Measurements from ENCODE around the gene KRTAP10-4.

Gene KRTAP10-4

DNA sequence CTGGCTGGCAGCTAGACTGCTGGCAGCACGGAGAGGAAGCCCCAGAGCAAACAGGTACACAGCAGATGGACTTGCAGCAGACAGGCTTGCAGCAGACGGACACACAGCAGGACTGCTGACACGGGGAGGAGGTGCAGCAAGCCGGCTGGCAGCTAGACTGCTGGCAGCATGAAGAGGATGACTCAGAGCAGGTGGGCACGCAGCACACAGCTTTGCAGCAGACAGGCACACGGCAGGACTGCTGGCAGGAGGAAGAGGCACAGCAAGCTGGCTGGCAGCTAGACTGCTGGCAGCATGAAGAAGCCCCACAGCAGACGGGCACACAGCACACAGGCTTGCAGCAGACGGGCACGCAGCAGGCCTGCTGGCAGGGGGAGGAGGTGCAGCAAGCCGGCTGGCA lies 22.7 kb upstream of the KRTAP10-4 start:
- Histone ChIP-seq H3K27me3 (ENCODE audit: control insufficient read depth, low read length) (no peaks in the 10 kb centered on the region), H3F3A (ENCODE audit: control insufficient read depth, insufficient read depth) (no peaks in the 10 kb centered on the region), H4K20me1 (ENCODE audit: control insufficient read depth, insufficient read depth, low read depth, low read length) (no peaks in the 10 kb centered on the region), H3K4me3 (ENCODE audit: low read length) (no peak overlapping the region), H3K79me2 (ENCODE audit: control insufficient read depth, low read length) (no peaks in the 10 kb centered on the region), H3K36me3 (ENCODE audit: control insufficient read depth, low read length) (no peaks in the 10 kb centered on the region), H3K27ac (ENCODE audit: low read depth, low read length) (no peak overlapping the region), H3K4me2 (ENCODE audit: low read length) (no peak overlapping the region), H3K9me2 (replicated peaks; ENCODE audit: control insufficient read depth, low read length) (no peaks in the 10 kb centered on the region), H3K4me1 (ENCODE audit: control insufficient read depth, low read length) (peaks cover 9% of the 10 kb centered on the region), H3K9me3 (ENCODE audit: control insufficient read depth, insufficient read depth, low read length) (peaks cover 15% of the 10 kb centered on the region)
- TF ChIP-seq, protein P1, sequence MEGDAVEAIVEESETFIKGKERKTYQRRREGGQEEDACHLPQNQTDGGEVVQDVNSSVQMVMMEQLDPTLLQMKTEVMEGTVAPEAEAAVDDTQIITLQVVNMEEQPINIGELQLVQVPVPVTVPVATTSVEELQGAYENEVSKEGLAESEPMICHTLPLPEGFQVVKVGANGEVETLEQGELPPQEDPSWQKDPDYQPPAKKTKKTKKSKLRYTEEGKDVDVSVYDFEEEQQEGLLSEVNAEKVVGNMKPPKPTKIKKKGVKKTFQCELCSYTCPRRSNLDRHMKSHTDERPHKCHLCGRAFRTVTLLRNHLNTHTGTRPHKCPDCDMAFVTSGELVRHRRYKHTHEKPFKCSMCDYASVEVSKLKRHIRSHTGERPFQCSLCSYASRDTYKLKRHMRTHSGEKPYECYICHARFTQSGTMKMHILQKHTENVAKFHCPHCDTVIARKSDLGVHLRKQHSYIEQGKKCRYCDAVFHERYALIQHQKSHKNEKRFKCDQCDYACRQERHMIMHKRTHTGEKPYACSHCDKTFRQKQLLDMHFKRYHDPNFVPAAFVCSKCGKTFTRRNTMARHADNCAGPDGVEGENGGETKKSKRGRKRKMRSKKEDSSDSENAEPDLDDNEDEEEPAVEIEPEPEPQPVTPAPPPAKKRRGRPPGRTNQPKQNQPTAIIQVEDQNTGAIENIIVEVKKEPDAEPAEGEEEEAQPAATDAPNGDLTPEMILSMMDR (IDR thresholded peaks at IDR 0.05; ENCODE audit: low read depth, low read length, poor library complexity, severe bottlenecking) = no peak
- TF ChIP-seq EZH2phosphoT487 (IDR thresholded peaks at IDR 0.05; ENCODE audit: borderline replicate concordance, low read length) = no peak

DNA sequence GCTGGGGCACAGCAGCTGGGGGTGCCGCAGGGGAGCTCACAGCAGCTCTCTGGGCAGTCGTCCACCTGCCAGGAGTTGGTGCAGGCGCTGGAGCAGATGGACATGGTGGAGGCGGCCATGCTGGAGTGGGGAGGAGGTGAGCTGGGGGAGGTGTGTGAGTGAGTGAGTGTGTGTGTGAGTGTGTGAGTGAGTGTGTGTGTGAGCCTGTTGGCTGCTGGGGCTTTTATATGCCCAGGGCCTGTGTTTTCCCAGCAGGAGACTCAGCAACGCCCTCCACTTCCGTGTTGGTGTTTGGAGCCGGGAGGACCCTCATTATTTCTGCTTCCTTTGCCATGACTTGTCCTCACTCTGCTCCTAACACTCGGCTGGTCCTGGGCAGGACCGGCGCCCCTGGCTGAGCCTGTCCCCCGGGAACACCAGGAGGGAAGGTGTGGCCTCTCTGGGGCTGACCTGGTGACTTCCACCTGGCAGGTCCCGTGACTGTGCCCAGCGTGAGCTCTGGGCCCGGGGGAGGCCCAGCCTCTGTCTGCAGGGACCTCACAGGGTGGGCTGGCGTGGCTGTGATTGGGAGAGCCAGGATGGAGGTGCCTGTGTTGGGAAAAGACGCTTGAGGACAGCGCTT lies 22.1 kb upstream of the KRTAP10-4 start, which contains the start of gene KRTAP10-2:
TSS of gene KRTAP10-2 (minus strand) at position 166 of the 622 bp plus-strand sequence. CDS start at position 119, 47 bp downstream.
- H4K20me1 ChIP-seq (ENCODE audit: control insufficient read depth, insufficient read depth, low read depth, low read length) = no peaks in the 10 kb centered on the region
- no peaks in the 10 kb centered on the region for H3K79me2 ChIP-seq (ENCODE audit: control insufficient read depth, low read length)
- no peak within 1 kb of the TSS for H3K4me3 ChIP-seq (ENCODE audit: low read length)
- TF ChIP-seq, protein P1 (IDR thresholded peaks at IDR 0.05; ENCODE audit: low read depth, low read length, poor library complexity, severe bottlenecking) = no peak
- no peak for TF ChIP-seq EZH2phosphoT487 (IDR thresholded peaks at IDR 0.05; ENCODE audit: borderline replicate concordance, low read length)
- H3K27me3 ChIP-seq (ENCODE audit: control insufficient read depth, low read length) = no peaks in the 10 kb centered on the region
- H3F3A ChIP-seq (ENCODE audit: control insufficient read depth, insufficient read depth) = no peaks in the 10 kb centered on the region
- no peak within 1 kb of the TSS for H3K4me2 ChIP-seq (ENCODE audit: low read length)
- H3K36me3 ChIP-seq (ENCODE audit: control insufficient read depth, low read length) = no peaks in the 10 kb centered on the region
- H3K27ac ChIP-seq (ENCODE audit: low read depth, low read length) = no peak within 1 kb of the TSS
- no peaks in the 10 kb centered on the region for H3K9me2 ChIP-seq (replicated peaks; ENCODE audit: control insufficient read depth, low read length)
- peaks cover 9% of the 10 kb centered on the region for H3K4me1 ChIP-seq (ENCODE audit: control insufficient read depth, low read length)
- H3K9me3 ChIP-seq (ENCODE audit: control insufficient read depth, insufficient read depth, low read length) = peaks cover 13% of the 10 kb centered on the region

DNA sequence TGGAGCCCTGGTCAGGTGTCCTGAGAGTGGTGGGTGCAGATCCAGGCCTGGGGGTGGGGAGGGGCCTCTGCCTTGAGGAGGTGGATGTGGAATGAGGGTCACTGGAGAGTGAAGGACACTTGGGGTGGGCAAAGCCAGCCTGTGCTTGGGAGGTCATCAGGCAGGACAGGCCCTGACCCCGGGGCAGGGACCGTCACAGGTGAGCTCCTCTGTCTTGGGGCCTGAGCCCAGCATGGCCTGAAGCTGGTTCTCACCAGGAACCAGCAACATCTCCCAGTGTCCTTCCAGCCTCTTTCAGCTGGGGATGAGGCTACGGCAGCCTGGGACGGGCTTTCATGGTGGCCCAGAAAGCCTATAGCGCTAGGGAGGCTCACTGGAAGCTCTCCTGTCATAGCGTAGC lies 21.4 kb upstream of the KRTAP10-4 start:
- H3K27me3 ChIP-seq (ENCODE audit: control insufficient read depth, low read length) = no peaks in the 10 kb centered on the region
- TF ChIP-seq, protein P1 (IDR thresholded peaks at IDR 0.05; ENCODE audit: low read depth, low read length, poor library complexity, severe bottlenecking) = no peak
- TF ChIP-seq EZH2phosphoT487 (IDR thresholded peaks at IDR 0.05; ENCODE audit: borderline replicate concordance, low read length) = no peak
- H3K9me2 ChIP-seq (replicated peaks; ENCODE audit: control insufficient read depth, low read length) = no peaks in the 10 kb centered on the region
- H3K4me3 ChIP-seq (ENCODE audit: low read length) = no peak overlapping the region
- H3K4me1 ChIP-seq (ENCODE audit: control insufficient read depth, low read length) = peaks cover 9% of the 10 kb centered on the region
- H3F3A ChIP-seq (ENCODE audit: control insufficient read depth, insufficient read depth) = no peaks in the 10 kb centered on the region
- H3K79me2 ChIP-seq (ENCODE audit: control insufficient read depth, low read length) = no peaks in the 10 kb centered on the region
- no peak overlapping the region for H3K27ac ChIP-seq (ENCODE audit: low read depth, low read length)
- no peaks in the 10 kb centered on the region for H3K36me3 ChIP-seq (ENCODE audit: control insufficient read depth, low read length)
- peaks cover 6% of the 10 kb centered on the region for H3K9me3 ChIP-seq (ENCODE audit: control insufficient read depth, insufficient read depth, low read length)
- no peak overlapping the region for H3K4me2 ChIP-seq (ENCODE audit: low read length)
- H4K20me1 ChIP-seq (ENCODE audit: control insufficient read depth, insufficient read depth, low read depth, low read length) = no peaks in the 10 kb centered on the region
